ENCODE measurements around the gene HNRNPC. TPM values are rescaled to one million over a fixed set of nuclear protein-coding genes. Genes with fewer than 3 reads are reported as not detected.

Gene HNRNPC
- total RNA-seq, 1 donor from 2014 or later = 388 TPM

DNA sequence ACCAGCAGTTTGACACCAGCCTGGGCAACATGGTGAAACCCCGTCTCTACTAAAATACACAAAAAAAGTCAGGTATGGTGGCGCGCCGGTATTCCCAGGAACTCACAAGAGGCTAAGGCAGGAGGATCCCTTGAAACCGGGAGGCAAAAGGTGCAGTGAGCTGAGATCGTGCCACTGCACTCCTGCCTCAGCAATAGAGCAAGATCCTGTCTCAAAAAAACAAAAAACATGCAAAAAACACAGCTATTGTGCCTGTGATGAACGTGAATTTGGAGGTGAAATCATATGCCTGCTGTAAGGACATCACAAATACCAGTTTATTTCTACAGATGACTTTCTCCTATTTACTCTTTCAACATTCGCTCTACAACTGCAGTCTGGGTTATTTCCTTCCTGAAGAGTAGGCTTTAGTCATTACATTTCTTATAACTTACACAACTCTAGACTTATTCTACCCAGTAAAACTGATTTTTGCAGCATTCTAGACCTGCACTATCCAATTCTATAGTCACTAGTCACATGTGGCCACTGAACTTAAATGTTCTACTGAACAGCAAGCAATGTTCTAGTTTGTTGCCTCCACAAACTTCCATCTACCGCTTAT, 48.3 kb downstream of the HNRNPC start:
- ATAC-seq = no peak
- intact Hi-C loops (cut with DNase I) = no loop called here
- Histone ChIP-seq H3K4me3 (no peak overlapping the region), H3K4me1 (peaks cover 19% of the 10 kb centered on the region), H3K27me3 (ENCODE audit: low read depth) (no peaks in the 10 kb centered on the region), H3K36me3 (peaks cover 86% of the 10 kb centered on the region), H3K9me3 (no peaks in the 10 kb centered on the region), H3K27ac (no peak overlapping the region)
- no peak for DNase-seq
- TF ChIP-seq, protein P1, sequence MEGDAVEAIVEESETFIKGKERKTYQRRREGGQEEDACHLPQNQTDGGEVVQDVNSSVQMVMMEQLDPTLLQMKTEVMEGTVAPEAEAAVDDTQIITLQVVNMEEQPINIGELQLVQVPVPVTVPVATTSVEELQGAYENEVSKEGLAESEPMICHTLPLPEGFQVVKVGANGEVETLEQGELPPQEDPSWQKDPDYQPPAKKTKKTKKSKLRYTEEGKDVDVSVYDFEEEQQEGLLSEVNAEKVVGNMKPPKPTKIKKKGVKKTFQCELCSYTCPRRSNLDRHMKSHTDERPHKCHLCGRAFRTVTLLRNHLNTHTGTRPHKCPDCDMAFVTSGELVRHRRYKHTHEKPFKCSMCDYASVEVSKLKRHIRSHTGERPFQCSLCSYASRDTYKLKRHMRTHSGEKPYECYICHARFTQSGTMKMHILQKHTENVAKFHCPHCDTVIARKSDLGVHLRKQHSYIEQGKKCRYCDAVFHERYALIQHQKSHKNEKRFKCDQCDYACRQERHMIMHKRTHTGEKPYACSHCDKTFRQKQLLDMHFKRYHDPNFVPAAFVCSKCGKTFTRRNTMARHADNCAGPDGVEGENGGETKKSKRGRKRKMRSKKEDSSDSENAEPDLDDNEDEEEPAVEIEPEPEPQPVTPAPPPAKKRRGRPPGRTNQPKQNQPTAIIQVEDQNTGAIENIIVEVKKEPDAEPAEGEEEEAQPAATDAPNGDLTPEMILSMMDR (IDR thresholded peaks at IDR 0.05) = no peak

DNA sequence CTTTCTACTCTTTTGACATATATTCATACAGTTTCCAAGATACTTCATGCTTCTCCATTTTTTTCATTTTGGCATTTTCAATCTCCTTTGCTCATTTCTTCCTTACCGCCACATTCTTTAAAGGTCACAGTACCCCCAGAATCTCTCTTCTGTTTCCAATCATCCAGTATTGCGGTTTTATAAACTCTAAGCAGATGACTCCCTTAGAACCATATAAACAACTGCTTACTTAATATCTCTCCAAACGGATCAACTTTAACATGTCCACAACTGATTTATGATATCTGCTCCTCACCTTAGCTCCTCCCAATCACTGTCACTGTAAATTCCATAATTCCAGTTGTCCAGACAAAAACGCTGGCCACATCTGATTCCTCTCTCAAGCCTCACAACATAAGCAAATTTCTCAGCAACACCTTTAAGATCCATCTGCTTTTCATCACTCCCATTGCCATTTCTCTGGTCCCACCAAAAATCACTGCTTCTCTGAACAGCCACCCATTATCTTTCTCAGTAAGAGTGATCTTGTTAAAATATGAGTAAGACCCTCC, 49.6 kb downstream of the HNRNPC start:
- Histone ChIP-seq H3K4me3 (no peak overlapping the region), H3K27me3 (ENCODE audit: low read depth) (no peaks in the 10 kb centered on the region), H3K36me3 (peaks cover 86% of the 10 kb centered on the region), H3K4me1 (peaks cover 31% of the 10 kb centered on the region), H3K27ac (no peak overlapping the region), H3K9me3 (no peaks in the 10 kb centered on the region)
- intact Hi-C loops (cut with DNase I) = no loop called here
- TF ChIP-seq, protein P1 (IDR thresholded peaks at IDR 0.05) = no peak
- no peak for ATAC-seq
- no peak for DNase-seq

DNA sequence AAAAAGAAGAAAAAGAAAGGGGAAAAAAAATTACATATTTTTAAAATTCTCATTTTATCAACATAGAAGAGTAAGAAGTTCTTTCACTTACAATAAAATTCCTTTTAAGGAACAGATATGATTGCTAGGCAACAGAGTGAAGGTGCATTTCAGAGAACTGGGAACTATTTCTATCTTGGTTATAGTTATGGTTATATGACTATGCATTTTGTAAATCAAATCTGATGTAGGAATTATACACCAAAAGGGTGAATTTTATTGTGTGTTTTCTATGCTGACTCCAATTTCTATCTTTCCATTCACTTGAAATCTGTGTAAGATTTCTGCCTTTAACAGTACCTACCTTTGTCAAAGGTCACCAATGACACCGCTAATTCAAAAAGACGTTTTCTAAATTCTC, 50.1 kb downstream of the HNRNPC start:
- DNase-seq (no peak), ATAC-seq (no peak)
- Histone ChIP-seq H3K36me3 (peaks cover 86% of the 10 kb centered on the region), H3K27ac (no peak overlapping the region), H3K9me3 (no peaks in the 10 kb centered on the region), H3K4me1 (peaks cover 37% of the 10 kb centered on the region), H3K27me3 (ENCODE audit: low read depth) (no peaks in the 10 kb centered on the region), H3K4me3 (no peak overlapping the region)
- TF ChIP-seq, protein P1 (IDR thresholded peaks at IDR 0.05) = no peak
- intact Hi-C loops (cut with DNase I) = no loop called here

GRCh38 chr14:21215879-21216251, 53.4 kb downstream of the HNRNPC start:
- TF ChIP-seq, protein P1 (IDR thresholded peaks at IDR 0.05) = no peak
- no peaks in the 10 kb centered on the region for H3K9me3 ChIP-seq
- DNase-seq (no peak), ATAC-seq (no peak)
- H3K4me3 ChIP-seq = no peak overlapping the region
- H3K27me3 ChIP-seq (ENCODE audit: low read depth) = no peaks in the 10 kb centered on the region
- peaks cover 40% of the 10 kb centered on the region for H3K4me1 ChIP-seq
- H3K36me3 ChIP-seq = peaks cover 87% of the 10 kb centered on the region
- intact Hi-C loops (cut with DNase I) = no loop called here
- no peak overlapping the region for H3K27ac ChIP-seq

DNA sequence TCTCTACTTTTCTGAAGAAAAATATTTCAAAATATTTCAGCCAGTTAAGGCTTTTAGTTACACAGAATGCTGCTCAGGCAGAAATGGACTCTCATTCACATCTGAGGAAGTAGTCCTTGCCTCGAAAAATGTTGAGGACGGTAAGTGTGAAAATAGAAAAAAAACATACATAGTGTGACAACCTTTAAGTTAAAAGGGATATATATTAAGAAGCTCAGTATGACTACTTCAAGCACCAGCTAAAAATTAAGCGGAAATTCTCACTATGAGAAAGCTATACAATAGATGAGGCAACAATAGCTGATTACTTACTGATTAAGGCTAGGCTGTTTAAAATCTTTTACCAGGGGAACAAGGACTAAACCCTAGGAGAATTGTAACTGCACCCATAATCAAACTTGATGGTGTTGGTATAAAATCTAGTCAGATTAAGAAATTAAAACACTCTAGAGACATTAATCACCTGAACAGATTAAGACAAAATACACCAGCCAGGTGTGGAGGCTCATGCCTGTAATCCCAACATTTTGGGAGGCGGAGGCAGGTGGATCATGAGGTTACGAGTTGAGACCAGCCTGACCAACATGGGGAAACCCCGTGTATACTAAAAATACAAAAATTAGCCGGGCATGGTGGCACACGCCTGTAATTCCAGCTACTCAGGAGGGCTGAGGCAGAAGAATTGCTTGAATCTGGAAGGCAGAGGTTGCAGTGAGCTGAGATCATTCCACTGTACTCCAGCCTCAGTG, 53.9 kb downstream of the HNRNPC start:
- Histone ChIP-seq H3K36me3 (peaks cover 84% of the 10 kb centered on the region), H3K4me3 (no peak overlapping the region), H3K27ac (no peak overlapping the region), H3K4me1 (peaks cover 38% of the 10 kb centered on the region), H3K27me3 (ENCODE audit: low read depth) (no peaks in the 10 kb centered on the region), H3K9me3 (no peaks in the 10 kb centered on the region)
- DNase-seq (no peak), ATAC-seq (no peak)
- TF ChIP-seq, protein P1 (IDR thresholded peaks at IDR 0.05) = no peak
- intact Hi-C loops (cut with DNase I) = no loop called here
